B cell (primary cell): ENCODE results near the gene RDH13.

Experiments used
- CTCF ChIP-seq: fragments of 200-600 bp; IDR thresholded peaks from one replicate; pipeline ENCODE4 v1.8.0; 2022; ENCODE audit warnings: antibody characterized with exemption, mild to moderate bottlenecking
- EZH2 ChIP-seq: IDR thresholded peaks from 2 replicates; pipeline ENCODE4 v1.6.1; 2012; ENCODE audit warnings: borderline replicate concordance, low read depth, mild to moderate bottlenecking, moderate library complexity, low read length; ENCODE audit not compliant: insufficient read depth, poor library complexity, severe bottlenecking

GRCh38 chr19:55014714-55015113, 48.2 kb downstream of the RDH13 start:
- TF ChIP-seq CTCF (no peak), EZH2 (no peak)
